ENCODE data around the gene ADGRV1. TPM values are rescaled to one million over a fixed set of nuclear protein-coding genes. Genes with fewer than 3 reads are reported as not detected.

Gene ADGRV1
- total and polyA plus RNA-seq, 8 donors: 12.5 to 36.4 (median 16.9) TPM

GRCh38 chr5:91156242-91156641 lies 597.6 kb downstream of the ADGRV1 start:
- DNase-seq (no peak), ATAC-seq (no peak)
- H3K9me3 ChIP-seq: no peaks in the 10 kb centered on the region
- H3K27ac ChIP-seq: no peak overlapping the region
- H3K4me3 ChIP-seq: no peak overlapping the region
- peaks cover 0 to 13% of the 10 kb centered on the region in 2 donors for H3K4me1 ChIP-seq
- intact Hi-C loops (cut with DNase I): no loop called here
- TF ChIP-seq CTCF (IDR thresholded peaks at IDR 0.05): no peak
- H3K36me3 ChIP-seq: no peaks in the 10 kb centered on the region
- H3K27me3 ChIP-seq: no peaks in the 10 kb centered on the region

GRCh38 chr5:91158011-91158410 lies 599.4 kb downstream of the ADGRV1 start:
- no peaks in the 10 kb centered on the region for H3K36me3 ChIP-seq
- no peak for TF ChIP-seq CTCF (IDR thresholded peaks at IDR 0.05)
- intact Hi-C loops (cut with DNase I): no loop called here
- DNase-seq (no peak), ATAC-seq (no peak)
- no peaks in the 10 kb centered on the region for H3K27me3 ChIP-seq
- no peak overlapping the region for H3K27ac ChIP-seq
- H3K9me3 ChIP-seq: no peaks in the 10 kb centered on the region
- no peak overlapping the region for H3K4me3 ChIP-seq
- peaks cover 10 to 16% of the 10 kb centered on the region in 2 donors for H3K4me1 ChIP-seq

- ATAC-seq (no peak), DNase-seq (no peak)
- Histone ChIP-seq H3K27ac (no peak overlapping the region), H3K4me1 (peaks cover 13 to 24% of the 10 kb centered on the region in 2 donors), H3K27me3 (no peaks in the 10 kb centered on the region), H3K4me3 (no peak overlapping the region), H3K9me3 (no peaks in the 10 kb centered on the region), H3K36me3 (no peaks in the 10 kb centered on the region)
- intact Hi-C loops (cut with DNase I): no loop called here
- TF ChIP-seq CTCF (IDR thresholded peaks at IDR 0.05): no peak
Observed at GRCh38 chr5:91159647-91160046, 601.0 kb downstream of the ADGRV1 start.

- no peak for TF ChIP-seq CTCF (IDR thresholded peaks at IDR 0.05)
- peaks cover 13 to 24% of the 10 kb centered on the region in 2 donors for H3K4me1 ChIP-seq
- no peak overlapping the region for H3K4me3 ChIP-seq
- no peak overlapping the region for H3K27ac ChIP-seq
- H3K9me3 ChIP-seq: no peaks in the 10 kb centered on the region
- DNase-seq (no peak), ATAC-seq (no peak)
- no peaks in the 10 kb centered on the region for H3K27me3 ChIP-seq
- intact Hi-C loops (cut with DNase I): no loop called here
- no peaks in the 10 kb centered on the region for H3K36me3 ChIP-seq
Observed at GRCh38 chr5:91160714-91161285, 602.2 kb downstream of the ADGRV1 start.

GRCh38 chr5:91162534-91163381 lies 604.2 kb downstream of the ADGRV1 start:
- TF ChIP-seq CTCF (IDR thresholded peaks at IDR 0.05): no peak
- Histone ChIP-seq H3K36me3 (no peaks in the 10 kb centered on the region), H3K9me3 (no peaks in the 10 kb centered on the region), H3K27ac (peak overlapping the region; percentile 56 to 85), H3K4me3 (no peak overlapping the region), H3K27me3 (no peaks in the 10 kb centered on the region), H3K4me1 (peaks cover 13 to 24% of the 10 kb centered on the region in 2 donors)
- peak; percentile 99 for ATAC-seq
- intact Hi-C loops (cut with DNase I): no loop called here
- peak in 2 of 4 donors; percentile 63 to 87 for DNase-seq
